GM19193 (cell line): Measurements from ENCODE around the gene ATP2B2.

Experiments
- POLR2A ChIP-seq: IDR thresholded peaks from 4 replicates; pipeline ENCODE4 v1.6.1; 2011; ENCODE audit not compliant: insufficient read depth, insufficient read length; ENCODE audit errors: extremely low read depth

ATP2B2 gene

GRCh38 chr3:10390641-10391373 lies 114.6 kb downstream of the ATP2B2 start:
- TF ChIP-seq POLR2A: no peak

- no peak for TF ChIP-seq POLR2A
These were observed 115.4 kb downstream of the ATP2B2 start for GRCh38 chr3:10389995-10390394.

GRCh38 chr3:10389339-10389738 lies 116.0 kb downstream of the ATP2B2 start:
- no peak for TF ChIP-seq POLR2A

- no peak for TF ChIP-seq POLR2A
These were observed 117.3 kb downstream of the ATP2B2 start for GRCh38 chr3:10387881-10388609.

GRCh38 chr3:10386121-10386520 lies 119.3 kb downstream of the ATP2B2 start:
- no peak for TF ChIP-seq POLR2A

- no peak for TF ChIP-seq POLR2A
These were observed 120.6 kb downstream of the ATP2B2 start for GRCh38 chr3:10384541-10385360.

GRCh38 chr3:10383850-10384248 lies 121.5 kb downstream of the ATP2B2 start:
- TF ChIP-seq POLR2A: no peak

GRCh38 chr3:10382892-10383849 lies 122.2 kb downstream of the ATP2B2 start:
- no peak for TF ChIP-seq POLR2A

GRCh38 chr3:10381336-10381735 lies 124.0 kb downstream of the ATP2B2 start:
- no peak for TF ChIP-seq POLR2A

GRCh38 chr3:10380906-10381305 lies 124.5 kb downstream of the ATP2B2 start:
- TF ChIP-seq POLR2A: no peak

GRCh38 chr3:10379961-10380360 lies 125.4 kb downstream of the ATP2B2 start:
- no peak for TF ChIP-seq POLR2A

- no peak for TF ChIP-seq POLR2A
These were observed 126.2 kb downstream of the ATP2B2 start for GRCh38 chr3:10379161-10379560.

GRCh38 chr3:10378742-10379141 lies 126.6 kb downstream of the ATP2B2 start:
- no peak for TF ChIP-seq POLR2A

- no peak for TF ChIP-seq POLR2A
These were observed 127.1 kb downstream of the ATP2B2 start for GRCh38 chr3:10378246-10378645.

- no peak for TF ChIP-seq POLR2A
These were observed 128.1 kb downstream of the ATP2B2 start for GRCh38 chr3:10377148-10377725.

GRCh38 chr3:10376353-10376752 lies 129.0 kb downstream of the ATP2B2 start:
- TF ChIP-seq POLR2A: no peak
